MCF 10A (cell line): ENCODE measurements around the gene RPS15. TPM values are rescaled to one million over a fixed set of nuclear protein-coding genes. Genes with fewer than 3 reads are reported as not detected.

Experiments
- BruUV-seq: library from RNA; stranded (reverse); fragments of 400-500 nt; replicated peaks from 2 replicates; lab custom pipeline; 2021; lab: Mats Ljungman, UMichigan
- CTCF ChIA-PET: fragments of 300-600 bp; sonication (Branson Sonifier 250); formaldehyde crosslinking; extraction: SDS; loops from one replicate; lab custom pipeline; 2021; ENCODE audit warnings: antibody characterized with exemption, inconsistent platforms; lab: Yijun Ruan, JAX
- POLR2A ChIA-PET: fragments of 300-600, 350-650 bp; sonication (Branson Sonifier 250); formaldehyde crosslinking; extraction: SDS; loops from one replicate; lab custom pipeline; 2020; ENCODE audit warnings: antibody characterized with exemption, inconsistent platforms; lab: Yijun Ruan, JAX
- DNase-seq: peaks from one replicate; pipeline ENCODE4 v3.0.0-alpha.2; 2018; ENCODE audit not compliant: unreplicated experiment
- H3K27ac Mint-ChIP-seq: one replicate; pipeline ENCODE4 v1.8.0; 2022; ENCODE audit warnings: mild to moderate bottlenecking, low read depth, mixed read lengths; ENCODE audit not compliant: unreplicated experiment
- H3K27me3 Mint-ChIP-seq: one replicate; pipeline ENCODE4 v1.8.0; 2022; ENCODE audit warnings: mixed read lengths; ENCODE audit not compliant: insufficient read depth, unreplicated experiment
- H3K36me3 Mint-ChIP-seq: one replicate; pipeline ENCODE4 v1.8.0; 2022; ENCODE audit warnings: mild to moderate bottlenecking, moderate library complexity, mixed read lengths; ENCODE audit not compliant: insufficient read depth, unreplicated experiment
- H3K4me1 Mint-ChIP-seq: one replicate; pipeline ENCODE4 v1.8.0; 2022; ENCODE audit warnings: mixed read lengths; ENCODE audit not compliant: insufficient read depth, unreplicated experiment
- H3K4me3 Mint-ChIP-seq: one replicate; pipeline ENCODE4 v1.8.0; 2022; ENCODE audit warnings: mild to moderate bottlenecking, moderate library complexity, mixed read lengths; ENCODE audit not compliant: unreplicated experiment
- H3K9me3 Mint-ChIP-seq: one replicate; pipeline ENCODE4 v1.8.0; 2022; ENCODE audit warnings: mixed read lengths; ENCODE audit not compliant: unreplicated experiment
- CTCF ChIP-seq: fragments of 200-600 bp; IDR thresholded peaks from one replicate; pipeline ENCODE4 v1.8.0; 2022; ENCODE audit warnings: antibody characterized with exemption, mild to moderate bottlenecking; ENCODE audit not compliant: unreplicated experiment
- intact Hi-C: fragments of 100-400 bp; cut with micrococcal nuclease; formaldehyde crosslinking; loops from 2 replicates; pipeline ENCODE4 v1.14.1; 2022
- total RNA-seq: library from RNA; stranded (reverse); gene quantifications from 2 replicates; pipeline ENCODE4 v1.2.3, GENCODE V29; 2022

RPS15 gene
- total RNA-seq, 1 experiment from 2014 or later: 1,168 TPM

- no TSS peak for BruUV-seq
- TF ChIP-seq CTCF: no peak
Observed at GRCh38 chr19:1428738-1429391, 9.3 kb upstream of the RPS15 start.

GRCh38 chr19:1429750-1430149 is 8.4 kb upstream of the RPS15 start:
- ChIA-PET POLR2A (interaction anchor here (0.5 to 1.0 kb wide), 2 partner anchors 13 to 633 kb away, joined by 3 to 5 read pairs; no protein-coding TSS in a partner anchor), CTCF (no interaction called here)
- H3K36me3 Mint-ChIP-seq: peaks cover 87% of the 10 kb centered on the region
- no peak for TF ChIP-seq CTCF
- H3K27ac Mint-ChIP-seq: no peak overlapping the region
- no peak overlapping the region for H3K4me3 Mint-ChIP-seq
- intact Hi-C loops: no loop called here
- no TSS peak for BruUV-seq
- no peak for DNase-seq
- H3K9me3 Mint-ChIP-seq: no peaks in the 10 kb centered on the region
- no peaks in the 10 kb centered on the region for H3K27me3 Mint-ChIP-seq
- H3K4me1 Mint-ChIP-seq: no peaks in the 10 kb centered on the region

More at GRCh38 chr19:1428738-1429391, 9.3 kb upstream of the RPS15 start:
- H3K4me1 Mint-ChIP-seq: no peaks in the 10 kb centered on the region
- no peaks in the 10 kb centered on the region for H3K27me3 Mint-ChIP-seq
- no peak overlapping the region for H3K4me3 Mint-ChIP-seq
- ChIA-PET POLR2A (interaction anchor here (1.0 kb wide), 1 partner anchor 12 kb away, joined by 5 read pairs; no protein-coding TSS in a partner anchor), CTCF (interaction anchor here (1.1 kb wide), 1 partner anchor 9 kb away, joined by 3 read pairs; no protein-coding TSS in a partner anchor)
- intact Hi-C loops: no loop called here
- no peak overlapping the region for H3K27ac Mint-ChIP-seq
- no peak for DNase-seq
- no peaks in the 10 kb centered on the region for H3K9me3 Mint-ChIP-seq
- H3K36me3 Mint-ChIP-seq: peaks cover 90% of the 10 kb centered on the region

- H3K36me3 Mint-ChIP-seq: peaks cover 87% of the 10 kb centered on the region
- no peaks in the 10 kb centered on the region for H3K4me1 Mint-ChIP-seq
- intact Hi-C loops: no loop called here
- no peaks in the 10 kb centered on the region for H3K9me3 Mint-ChIP-seq
- TF ChIP-seq CTCF: no peak
- H3K27me3 Mint-ChIP-seq: no peaks in the 10 kb centered on the region
- no TSS peak for BruUV-seq
- CTCF ChIA-PET: no interaction called here
- no peak overlapping the region for H3K27ac Mint-ChIP-seq
- no peak for DNase-seq
- H3K4me3 Mint-ChIP-seq: no peak overlapping the region
- POLR2A ChIA-PET: interaction anchor here (0.5 kb wide), 1 partner anchor 633 kb away, joined by 3 read pairs; no protein-coding TSS in a partner anchor
Observed at GRCh38 chr19:1430246-1430645, 8.0 kb upstream of the RPS15 start.

- no peak for DNase-seq
- Mint-ChIP-seq H3K9me3 (no peaks in the 10 kb centered on the region), H3K27me3 (no peaks in the 10 kb centered on the region), H3K27ac (no peak overlapping the region), H3K4me3 (no peak overlapping the region), H3K36me3 (peaks cover 86% of the 10 kb centered on the region), H3K4me1 (no peaks in the 10 kb centered on the region)
- BruUV-seq: no TSS peak
- ChIA-PET POLR2A (interaction anchor here (0.9 kb wide), 1 partner anchor 20 kb away, joined by 3 read pairs; no protein-coding TSS in a partner anchor), CTCF (interaction anchor here (0.6 kb wide), 1 partner anchor 117 kb away, joined by 3 read pairs; no protein-coding TSS in a partner anchor)
- no peak for TF ChIP-seq CTCF
- intact Hi-C loops: no loop called here
Observed at GRCh38 chr19:1431759-1432506, 6.3 kb upstream of the RPS15 start.
